Small intestine (tissue), 7 donors: Measurements from ENCODE around the gene CCNQ. TPM values are rescaled to one million over a fixed set of nuclear protein-coding genes. Genes with fewer than 3 reads are reported as not detected.

ENCODE experiments used
- DNase-seq, 2 donors: peaks; one replicate each; pipeline versions ENCODE4 v3.0.0 to v3.0.0-alpha.2; 2013
- FAIRE-seq: peaks from 2 replicates; lab custom pipeline; 2012; peaks lifted over from hg19 to GRCh38; lab: Jason Lieb, UNC
- H3K27ac ChIP-seq, 3 donors: one replicate each; pipeline ENCODE4 v1.5.1; 2013; ENCODE audit warnings: low read length in 2 of 3, mild to moderate bottlenecking in 2 of 3, control low read depth in 1 of 3, inconsistent platforms in 1 of 3, low read depth in 1 of 3, moderate library complexity in 1 of 3
- H3K27me3 ChIP-seq, 3 donors: one replicate each; pipeline ENCODE4 v1.6.1; 2013; ENCODE audit warnings: low read length in 3 of 3, inconsistent platforms in 1 of 3; ENCODE audit not compliant: control insufficient read depth in 3 of 3, insufficient read depth in 3 of 3
- H3K36me3 ChIP-seq, 3 donors: one replicate each; pipeline ENCODE4 v1.6.1; 2013; ENCODE audit warnings: low read length in 3 of 3, inconsistent platforms in 1 of 3, low read depth in 1 of 3, mild to moderate bottlenecking in 1 of 3, moderate library complexity in 1 of 3; ENCODE audit not compliant: control insufficient read depth in 3 of 3, insufficient read depth in 2 of 3
- H3K4me1 ChIP-seq, 3 donors: one replicate each; pipeline ENCODE4 v1.6.1; 2013; ENCODE audit warnings: low read length in 2 of 3, inconsistent platforms in 1 of 3, low read depth in 1 of 3, mild to moderate bottlenecking in 1 of 3, moderate library complexity in 1 of 3; ENCODE audit not compliant: control insufficient read depth in 3 of 3, insufficient read depth in 2 of 3
- H3K4me3 ChIP-seq, 3 donors: one replicate each; pipeline ENCODE4 v1.5.1; 2013; ENCODE audit warnings: low read length in 3 of 3, control low read depth in 1 of 3, inconsistent platforms in 1 of 3, low read depth in 1 of 3, mild to moderate bottlenecking in 1 of 3, moderate library complexity in 1 of 3
- H3K9me3 ChIP-seq, 2 donors: one replicate each; pipeline ENCODE4 v1.6.1; 2013; ENCODE audit warnings: low read depth in 1 of 2, low read length in 1 of 2; ENCODE audit not compliant: control insufficient read depth in 2 of 2, insufficient read depth in 1 of 2
- WGBS, 3 donors: extraction: QIAGEN DNeasy Blood & Tissue Kit; methylation state at CpG; one replicate each; pipeline ENCODE4 v1.1.7; 2013; 5-methylcytosine and 5-hydroxymethylcytosine counted together
- polyA plus RNA-seq, 4 donors: library from polyadenylated mRNA; stranded (reverse) in 3 of 4; unstranded in 1 of 4; fragments of 200-250 nt in 3 of 4; fragments of 120-200 nt in 1 of 4; gene quantifications; one replicate each; pipeline versions ENCODE4 v1.2.1 to v1.2.3, GENCODE V29; 2013
- donor health status: healthy with polysubstance abuse.
- donor health status: control.
- donor health status: control.
- donor health status: Bipolar disorder and iron deficiency.
- donor health status: healthy.

CCNQ gene
- polyA plus RNA-seq, 4 donors, result 14.9 to 41.9 (median 34.4) TPM

- H3K4me1 ChIP-seq, result peaks cover 0 to 8% (median 0%) of the 10 kb centered on the region in 3 donors
- peaks cover 0 to 19% (median 0%) of the 10 kb centered on the region in 3 donors for H3K36me3 ChIP-seq
- FAIRE-seq, result no peak
- H3K4me3 ChIP-seq, result peak overlapping the region; percentile 49 to 69 (median 53)
- no peaks in the 10 kb centered on the region for H3K27me3 ChIP-seq
- peak overlapping the region in 2 of 3 donors; percentile 50 to 60 for H3K27ac ChIP-seq
- WGBS, 3 donors, result 0 to 31% (median 17%) methylated on average over 27 to 78 of the region's 79 CpGs
- no peaks in the 10 kb centered on the region for H3K9me3 ChIP-seq
- DNase-seq, result peak; percentile 86 to 93
These were observed 473 bp upstream of the CCNQ start for GRCh38 chrX:153599192-153600031.

GRCh38 chrX:153596981-153597750, 1.8 kb downstream of the CCNQ start:
- no peak for DNase-seq
- Histone ChIP-seq H3K4me1 (peaks cover 0 to 8% (median 0%) of the 10 kb centered on the region in 3 donors), H3K27ac (no peak overlapping the region), H3K36me3 (peaks cover 0 to 41% (median 2%) of the 10 kb centered on the region in 3 donors), H3K27me3 (no peaks in the 10 kb centered on the region), H3K9me3 (no peaks in the 10 kb centered on the region), H3K4me3 (no peak overlapping the region)
- WGBS, 3 donors, result 75 to 82% (median 80%) methylated on average over 6 of the region's 6 CpGs
- no peak for FAIRE-seq

DNA sequence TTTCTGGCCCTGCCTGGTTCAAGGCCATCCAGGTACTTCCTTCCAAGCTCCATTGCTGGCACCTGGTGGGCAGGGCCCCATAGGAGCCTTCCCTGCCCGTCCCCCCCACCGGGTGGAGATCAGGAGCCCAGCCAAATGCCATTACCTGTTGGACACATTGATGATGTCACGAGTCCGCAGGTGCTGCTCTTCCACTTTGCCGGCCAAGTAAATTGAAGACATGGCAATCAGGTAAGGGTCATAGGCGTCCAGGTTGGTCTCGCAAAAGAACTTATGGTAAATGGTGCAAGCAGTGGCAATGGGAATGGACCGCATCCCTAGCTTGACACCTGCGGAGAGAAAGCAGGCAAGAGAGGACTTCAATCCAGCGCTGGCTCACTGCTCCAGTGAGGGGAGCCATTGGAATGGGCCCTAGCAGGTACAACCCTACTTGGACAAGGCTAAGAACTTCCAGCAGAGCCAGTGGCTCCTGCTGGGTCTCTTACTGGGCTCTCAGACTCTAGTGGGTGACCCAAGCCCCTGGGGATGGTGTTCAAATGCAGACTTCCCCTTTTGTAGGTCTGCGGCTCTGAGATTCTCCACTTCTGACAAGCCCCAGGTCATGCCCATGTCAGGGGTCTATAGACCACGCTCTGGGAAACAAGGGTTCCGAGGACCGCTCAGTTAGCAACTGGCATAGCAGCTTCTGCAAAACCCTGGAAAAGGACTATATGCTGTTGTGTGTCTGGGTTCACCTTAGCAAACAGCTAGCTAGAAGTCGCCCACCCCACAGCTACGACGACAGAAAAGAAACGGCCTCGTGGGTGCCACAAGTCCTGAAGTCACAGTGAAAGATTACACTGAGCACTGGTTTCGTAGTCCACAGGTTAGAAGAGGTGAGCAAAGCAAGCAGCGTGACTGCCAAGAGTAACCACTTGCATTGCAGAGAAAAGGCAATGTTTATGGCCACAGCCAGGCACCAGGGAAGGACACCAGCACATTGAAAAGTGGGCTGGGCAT, 2.8 kb downstream of the CCNQ start:
- DNase-seq (no peak), FAIRE-seq (no peak)
- peaks cover 0 to 8% (median 0%) of the 10 kb centered on the region in 3 donors for H3K4me1 ChIP-seq
- 82 to 92% (median 84%) methylated on average over 21 of the region's 21 CpGs for WGBS, 3 donors
- H3K4me3 ChIP-seq, result no peak overlapping the region
- H3K27ac ChIP-seq, result no peak overlapping the region
- H3K27me3 ChIP-seq, result no peaks in the 10 kb centered on the region
- peaks cover 0 to 51% (median 2%) of the 10 kb centered on the region in 3 donors for H3K36me3 ChIP-seq
- H3K9me3 ChIP-seq, result no peaks in the 10 kb centered on the region

DNA sequence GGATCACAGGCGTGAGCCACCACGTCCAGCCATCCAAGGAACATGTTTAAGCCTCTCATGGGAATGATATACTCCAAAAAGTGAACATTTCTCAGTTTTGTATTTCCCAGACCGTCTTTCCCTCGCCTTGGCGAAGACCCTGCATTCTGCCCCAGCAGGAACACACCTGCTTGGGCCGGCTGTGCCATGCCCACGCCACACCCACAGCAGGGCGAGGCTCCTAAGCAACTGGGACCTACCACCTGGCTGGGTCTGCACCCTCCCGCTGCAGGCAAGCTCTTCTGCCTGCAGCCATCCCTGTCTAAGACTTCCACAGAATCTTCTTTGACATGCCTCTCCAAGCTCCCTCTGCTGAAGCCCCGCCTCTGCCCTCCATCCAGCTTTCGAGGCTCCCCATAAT, 3.6 kb downstream of the CCNQ start:
- no peak overlapping the region for H3K27ac ChIP-seq
- no peak overlapping the region for H3K4me3 ChIP-seq
- 75 to 89% (median 80%) methylated on average over 10 to 11 of the region's 11 CpGs for WGBS, 3 donors
- H3K27me3 ChIP-seq, result no peaks in the 10 kb centered on the region
- peaks cover 0 to 7% (median 0%) of the 10 kb centered on the region in 3 donors for H3K4me1 ChIP-seq
- no peaks in the 10 kb centered on the region for H3K9me3 ChIP-seq
- no peak for FAIRE-seq
- H3K36me3 ChIP-seq, result peaks cover 0 to 55% (median 2%) of the 10 kb centered on the region in 3 donors
- DNase-seq, result no peak

DNA sequence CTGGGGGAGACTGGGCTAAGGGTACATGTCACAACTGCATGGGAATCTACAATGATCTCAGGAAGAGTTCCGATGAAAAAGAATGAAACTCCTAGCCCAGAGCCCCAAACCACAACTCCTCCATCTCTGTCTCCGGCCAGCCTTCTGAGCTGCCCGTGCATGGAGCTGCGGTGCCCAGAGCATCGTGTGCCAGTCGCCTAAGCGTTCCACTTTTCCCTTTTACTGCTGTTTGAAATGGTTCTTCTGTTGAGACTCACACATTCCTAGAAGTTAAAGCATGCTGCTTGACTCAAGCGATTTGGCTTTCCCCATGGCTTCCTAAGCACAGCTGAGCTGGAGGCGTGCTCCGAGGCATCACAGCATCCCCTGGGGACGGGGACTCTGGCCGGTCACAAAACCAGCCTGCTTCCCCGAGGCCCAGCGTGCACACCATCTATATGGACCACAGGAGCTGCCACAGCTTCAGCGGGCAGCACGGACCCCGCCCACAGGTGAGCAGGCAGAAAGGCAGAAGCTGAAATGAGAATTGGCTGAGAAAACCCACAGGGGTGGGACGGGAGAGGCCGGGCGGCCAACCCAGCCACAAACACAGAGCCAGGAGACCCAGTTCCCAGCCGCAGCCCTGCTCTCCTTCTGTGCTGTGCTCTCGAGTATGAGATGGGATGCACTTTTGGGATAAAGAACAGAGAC, 5.0 kb downstream of the CCNQ start:
- peaks cover 0 to 62% (median 2%) of the 10 kb centered on the region in 3 donors for H3K36me3 ChIP-seq
- H3K4me1 ChIP-seq, result no peaks in the 10 kb centered on the region
- no peaks in the 10 kb centered on the region for H3K27me3 ChIP-seq
- DNase-seq, result no peak
- H3K4me3 ChIP-seq, result no peak overlapping the region
- FAIRE-seq, result no peak
- H3K27ac ChIP-seq, result no peak overlapping the region
- 90 to 93% (median 92%) methylated on average over 20 to 22 of the region's 22 CpGs for WGBS, 3 donors
- H3K9me3 ChIP-seq, result no peaks in the 10 kb centered on the region

DNA sequence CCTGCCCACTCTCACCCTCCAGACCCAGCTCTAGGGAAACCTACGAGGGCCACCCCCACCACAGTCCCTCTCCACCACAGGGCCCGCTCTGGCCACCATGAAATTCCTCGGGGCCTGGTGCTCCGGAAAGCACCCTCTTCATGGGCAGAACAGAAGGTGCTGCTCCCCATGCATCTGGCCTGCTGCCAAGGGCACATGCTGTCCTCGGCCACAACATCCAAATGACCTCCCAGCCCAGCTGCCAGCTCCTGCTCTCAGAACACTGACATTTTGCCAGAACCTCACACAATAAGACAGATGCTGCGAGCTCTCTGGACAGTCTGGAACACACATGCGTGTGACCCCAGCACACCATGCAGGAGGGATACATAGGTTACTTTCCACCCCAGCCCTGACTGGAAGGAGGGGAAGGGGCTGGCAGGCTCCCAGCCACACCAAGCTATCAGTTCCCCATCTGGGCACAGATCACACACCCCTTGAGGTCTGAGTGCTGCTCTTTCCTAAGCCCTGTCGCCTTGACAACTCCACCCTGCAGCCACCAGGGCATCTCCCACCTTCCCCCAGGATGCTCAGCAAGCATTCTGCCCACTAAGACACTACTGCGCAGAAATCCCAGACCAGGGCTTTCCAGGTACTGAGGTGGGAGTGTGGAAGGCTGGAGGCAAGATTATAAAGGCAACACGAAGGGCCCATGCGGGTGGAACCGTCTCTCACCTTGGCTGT, 5.8 kb downstream of the CCNQ start:
- DNase-seq (no peak), FAIRE-seq (no peak)
- Histone ChIP-seq H3K4me1 (no peaks in the 10 kb centered on the region), H3K27ac (no peak overlapping the region), H3K9me3 (no peaks in the 10 kb centered on the region), H3K36me3 (peaks cover 0 to 69% (median 2%) of the 10 kb centered on the region in 3 donors), H3K27me3 (no peaks in the 10 kb centered on the region), H3K4me3 (no peak overlapping the region)
- 90 to 93% (median 91%) methylated on average over 11 to 12 of the region's 12 CpGs for WGBS, 3 donors
